ENCODE results near the gene PRDM4. TPM values are rescaled to one million over a fixed set of nuclear protein-coding genes. Genes with fewer than 3 reads are reported as not detected.

The PRDM4 gene
- total and polyA plus RNA-seq, 2 donors from 2014 or later, result 18.4 to 37.2 TPM

DNA sequence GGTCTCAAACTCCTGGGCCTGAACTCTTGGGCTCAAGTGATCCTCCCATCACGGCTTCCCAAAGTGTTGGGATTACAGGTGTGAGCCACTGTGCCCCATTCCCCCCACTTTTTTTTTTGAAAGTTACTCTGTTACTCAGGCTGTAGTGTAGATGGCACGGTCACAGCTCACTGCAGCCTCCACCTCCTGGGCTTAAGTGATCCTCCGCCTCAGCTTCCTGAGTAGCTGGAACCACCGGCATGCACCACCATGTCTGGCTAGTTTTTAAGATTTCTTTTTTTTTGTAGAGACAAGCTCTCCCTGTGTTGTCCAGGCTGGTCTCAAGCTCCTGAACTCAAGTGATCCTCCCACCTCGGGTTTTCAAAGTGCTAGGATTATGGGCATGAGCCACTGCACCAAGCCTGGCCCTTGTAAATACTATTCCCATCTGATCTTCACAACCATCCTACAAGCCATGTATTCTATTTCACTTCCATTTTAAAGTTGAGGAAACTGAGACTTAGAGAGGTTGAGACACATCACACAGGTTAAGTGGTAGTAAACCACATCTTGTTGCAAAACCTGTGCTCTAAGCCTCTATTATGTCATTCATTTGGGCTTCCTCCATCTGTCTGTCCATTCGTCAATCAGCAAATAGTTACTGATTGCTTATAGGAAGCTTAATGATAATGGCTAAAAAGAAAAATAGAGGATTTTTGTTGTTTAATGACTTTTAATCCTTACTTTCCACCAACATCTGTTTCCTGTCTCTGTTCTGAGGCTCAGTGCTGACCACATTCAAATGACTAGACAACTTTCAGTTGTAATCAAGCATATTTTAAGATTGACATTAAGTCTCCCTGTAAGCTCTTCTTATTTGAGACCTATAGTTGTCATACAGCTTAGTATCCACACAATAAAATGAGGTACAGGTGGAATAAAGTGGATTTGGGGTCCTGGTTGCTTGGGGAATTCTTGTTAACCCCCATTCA, 22.8 kb upstream of the PRDM4 start:
- Histone ChIP-seq H3K9ac (ENCODE audit: low read length in 3 of 3) (no peak overlapping the region), H3K27ac (ENCODE audit: low read depth in 2 of 2, low read length in 2 of 2) (no peak overlapping the region), H3K27me3 (ENCODE audit: control insufficient read depth, insufficient read depth, low read length) (no peaks in the 10 kb centered on the region), H3K4me1 (ENCODE audit: control insufficient read depth in 2 of 3, insufficient read depth in 2 of 3, low read depth in 1 of 3, low read length in 3 of 3) (no peaks in the 10 kb centered on the region), H3K9me3 (ENCODE audit: control insufficient read depth in 2 of 3, insufficient read depth in 1 of 3, low read length in 3 of 3) (no peaks in the 10 kb centered on the region), H3K36me3 (ENCODE audit: control insufficient read depth in 2 of 3, insufficient read depth in 3 of 3, low read length in 3 of 3) (no peaks in the 10 kb centered on the region), H3K4me3 (ENCODE audit: low read length in 3 of 3) (no peak overlapping the region)
- TF ChIP-seq CTCF (IDR thresholded peaks at IDR 0.05; ENCODE audit: borderline replicate concordance, extremely low read depth, insufficient read depth), result no peak
- FAIRE-seq, result no peak
- DNase-seq, result no peak
- intact Hi-C loops (cut with DNase I), result no loop called here

GRCh38 chr12:107782067-107782466, 21.1 kb upstream of the PRDM4 start:
- DNase-seq (no peak), FAIRE-seq (no peak)
- intact Hi-C loops (cut with DNase I), result no loop called here

GRCh38 chr12:107780298-107780697, 19.4 kb upstream of the PRDM4 start:
- H3K27me3 ChIP-seq (ENCODE audit: control insufficient read depth, insufficient read depth, low read length), result peaks cover 15% of the 10 kb centered on the region
- no peaks in the 10 kb centered on the region for H3K9me3 ChIP-seq (ENCODE audit: control insufficient read depth in 2 of 3, insufficient read depth in 1 of 3, low read length in 3 of 3)
- no peak overlapping the region for H3K9ac ChIP-seq (ENCODE audit: low read length in 3 of 3)
- TF ChIP-seq CTCF (IDR thresholded peaks at IDR 0.05; ENCODE audit: borderline replicate concordance, extremely low read depth, insufficient read depth), result no peak
- no peak overlapping the region for H3K27ac ChIP-seq (ENCODE audit: low read depth in 2 of 2, low read length in 2 of 2)
- FAIRE-seq (no peak), DNase-seq (no peak)
- intact Hi-C loops (cut with DNase I), result no loop called here
- H3K4me3 ChIP-seq (ENCODE audit: low read length in 3 of 3), result no peak overlapping the region
- H3K4me1 ChIP-seq (ENCODE audit: control insufficient read depth in 2 of 3, insufficient read depth in 2 of 3, low read depth in 1 of 3, low read length in 3 of 3), result peaks cover 0 to 1% (median 0%) of the 10 kb centered on the region in 3 donors
- H3K36me3 ChIP-seq (ENCODE audit: control insufficient read depth in 2 of 3, insufficient read depth in 3 of 3, low read length in 3 of 3), result no peaks in the 10 kb centered on the region

More at GRCh38 chr12:107782067-107782466, 21.1 kb upstream of the PRDM4 start:
- Histone ChIP-seq H3K4me1 (ENCODE audit: control insufficient read depth in 2 of 3, insufficient read depth in 2 of 3, low read depth in 1 of 3, low read length in 3 of 3) (no peaks in the 10 kb centered on the region), H3K36me3 (ENCODE audit: control insufficient read depth in 2 of 3, insufficient read depth in 3 of 3, low read length in 3 of 3) (no peaks in the 10 kb centered on the region), H3K27ac (ENCODE audit: low read depth in 2 of 2, low read length in 2 of 2) (no peak overlapping the region), H3K27me3 (ENCODE audit: control insufficient read depth, insufficient read depth, low read length) (peaks cover 5% of the 10 kb centered on the region), H3K4me3 (ENCODE audit: low read length in 3 of 3) (no peak overlapping the region), H3K9ac (ENCODE audit: low read length in 3 of 3) (no peak overlapping the region), H3K9me3 (ENCODE audit: control insufficient read depth in 2 of 3, insufficient read depth in 1 of 3, low read length in 3 of 3) (no peaks in the 10 kb centered on the region)
- TF ChIP-seq CTCF (IDR thresholded peaks at IDR 0.05; ENCODE audit: borderline replicate concordance, extremely low read depth, insufficient read depth), result no peak
